Measurements from ENCODE around the gene CNIH3.

DNA sequence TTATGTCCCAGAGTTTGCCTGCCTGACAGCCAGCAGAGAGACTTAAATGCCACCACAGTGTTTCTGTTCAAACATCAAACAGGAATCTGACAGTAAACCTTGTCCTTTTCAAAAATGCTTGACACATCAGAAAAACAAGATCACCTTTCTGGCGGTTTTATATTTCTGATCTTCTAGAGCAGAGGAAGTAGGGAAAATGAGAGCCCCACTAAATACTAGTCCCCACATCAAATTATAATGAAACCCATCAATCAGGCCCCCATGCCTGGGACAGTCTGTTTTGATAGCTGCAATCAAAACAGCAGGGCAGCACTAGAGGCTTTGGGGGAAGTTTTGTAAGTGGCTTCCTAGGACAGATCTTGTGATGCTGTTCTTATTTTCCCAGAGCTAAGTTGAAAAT is 129.3 kb downstream of the CNIH3 start:
- TF ChIP-seq, protein P1, sequence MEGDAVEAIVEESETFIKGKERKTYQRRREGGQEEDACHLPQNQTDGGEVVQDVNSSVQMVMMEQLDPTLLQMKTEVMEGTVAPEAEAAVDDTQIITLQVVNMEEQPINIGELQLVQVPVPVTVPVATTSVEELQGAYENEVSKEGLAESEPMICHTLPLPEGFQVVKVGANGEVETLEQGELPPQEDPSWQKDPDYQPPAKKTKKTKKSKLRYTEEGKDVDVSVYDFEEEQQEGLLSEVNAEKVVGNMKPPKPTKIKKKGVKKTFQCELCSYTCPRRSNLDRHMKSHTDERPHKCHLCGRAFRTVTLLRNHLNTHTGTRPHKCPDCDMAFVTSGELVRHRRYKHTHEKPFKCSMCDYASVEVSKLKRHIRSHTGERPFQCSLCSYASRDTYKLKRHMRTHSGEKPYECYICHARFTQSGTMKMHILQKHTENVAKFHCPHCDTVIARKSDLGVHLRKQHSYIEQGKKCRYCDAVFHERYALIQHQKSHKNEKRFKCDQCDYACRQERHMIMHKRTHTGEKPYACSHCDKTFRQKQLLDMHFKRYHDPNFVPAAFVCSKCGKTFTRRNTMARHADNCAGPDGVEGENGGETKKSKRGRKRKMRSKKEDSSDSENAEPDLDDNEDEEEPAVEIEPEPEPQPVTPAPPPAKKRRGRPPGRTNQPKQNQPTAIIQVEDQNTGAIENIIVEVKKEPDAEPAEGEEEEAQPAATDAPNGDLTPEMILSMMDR (IDR thresholded peaks at IDR 0.05) = no peak
- no peak for TF ChIP-seq POLR2A (IDR thresholded peaks at IDR 0.05)

Data from uterus (tissue), 2 donors.